HEK293 (cell line): ENCODE measurements around the gene RHOB.

ENCODE experiments used
- CTCF ChIA-PET: fragments of 350-600 bp; formaldehyde crosslinking; extraction: SDS; loops from one replicate; lab custom pipeline; 2021; ENCODE audit warnings: antibody characterized with exemption; lab: Yijun Ruan, JAX
- POLR2A ChIA-PET: fragments of 300-600 bp; formaldehyde crosslinking; extraction: SDS; loops from one replicate; lab custom pipeline; 2020; ENCODE audit warnings: antibody characterized with exemption, inconsistent platforms; lab: Yijun Ruan, JAX
- H3K27ac ChIP-seq: fragments of 200-500 bp; sonication (Bioruptor generic); 2 replicates; pipeline ENCODE4 v1.5.1; 2014; ENCODE audit warnings: low read depth, low read length, control low read depth, inconsistent platforms; ENCODE audit errors: extremely low read depth
- H3K36me3 ChIP-seq, 2 experiments: fragments of 200-500 bp in 1 of 2; sonication (Bioruptor generic) in 1 of 2; 1 replicate in 1 of 2; 2 replicates in 1 of 2; pipeline ENCODE4 v1.5.1; 2014 to 2017; ENCODE audit warnings: inconsistent platforms in 2 of 2, low read length in 2 of 2; ENCODE audit not compliant: control insufficient read depth in 2 of 2, insufficient read depth in 1 of 2
- H3K4me1 ChIP-seq: fragments of 200-500 bp; sonication (Bioruptor generic); 2 replicates; pipeline ENCODE4 v1.5.1; 2014; ENCODE audit warnings: mild to moderate bottlenecking, low read length, inconsistent platforms; ENCODE audit not compliant: control insufficient read depth, insufficient read depth
- H3K4me3 ChIP-seq: 2 replicates; pipeline ENCODE4 v1.5.1; 2011; ENCODE audit warnings: low read depth, mild to moderate bottlenecking, control low read depth, low read length, moderate library complexity
- H3K9me3 ChIP-seq: fragments of 200-500 bp; sonication (Bioruptor generic); 2 replicates; pipeline ENCODE4 v1.5.1; 2014; ENCODE audit warnings: low read depth, low read length, inconsistent platforms; ENCODE audit not compliant: control insufficient read depth, insufficient read depth
- ATF2 ChIP-seq: fragments of 450-650 bp; formaldehyde crosslinking; IDR thresholded peaks from 2 replicates; pipeline ENCODE4 v1.5.1; 2016; ENCODE audit warnings: missing biosample characterization, missing genetic modification characterization, low read depth
- EGR2 ChIP-seq: fragments of 450-650 bp; formaldehyde crosslinking; IDR thresholded peaks from 2 replicates; pipeline ENCODE4 v1.5.1; 2016; ENCODE audit warnings: low read depth, missing biosample characterization, missing genetic modification characterization
- ZBTB17 ChIP-seq: fragments of 450-650 bp; formaldehyde crosslinking; IDR thresholded peaks from 2 replicates; pipeline ENCODE4 v1.5.1; 2016; ENCODE audit warnings: missing biosample characterization, missing genetic modification characterization
- ZBTB48 ChIP-seq: fragments of 450-650 bp; formaldehyde crosslinking; IDR thresholded peaks from 2 replicates; pipeline ENCODE4 v1.5.1; 2016; ENCODE audit warnings: missing biosample characterization, missing genetic modification characterization
- ZNF132 ChIP-seq: fragments of 450-650 bp; formaldehyde crosslinking; IDR thresholded peaks from 2 replicates; pipeline ENCODE4 v1.5.1; 2017; ENCODE audit warnings: missing biosample characterization, missing genetic modification characterization, borderline replicate concordance
- ZNF133 ChIP-seq: fragments of 450-650 bp; formaldehyde crosslinking; IDR thresholded peaks from 2 replicates; pipeline ENCODE4 v1.5.1; 2016; ENCODE audit warnings: missing biosample characterization, missing genetic modification characterization
- ZNF148 ChIP-seq: fragments of 450-650 bp; formaldehyde crosslinking; IDR thresholded peaks from 2 replicates; pipeline ENCODE4 v1.5.0; 2017; ENCODE audit warnings: missing biosample characterization, missing genetic modification characterization, borderline replicate concordance
- ZNF2 ChIP-seq: fragments of 450-650 bp; formaldehyde crosslinking; IDR thresholded peaks from 2 replicates; pipeline ENCODE4 v1.5.1; 2016; ENCODE audit warnings: missing biosample characterization, missing genetic modification characterization
- ZNF211 ChIP-seq: fragments of 450-650 bp; formaldehyde crosslinking; IDR thresholded peaks from 2 replicates; pipeline ENCODE4 v1.5.1; 2016; ENCODE audit warnings: low read depth, missing biosample characterization, missing genetic modification characterization
- ZNF214 ChIP-seq: fragments of 450-650 bp; formaldehyde crosslinking; IDR thresholded peaks from 2 replicates; pipeline ENCODE4 v1.5.1; 2017; ENCODE audit warnings: missing biosample characterization, mild to moderate bottlenecking, missing genetic modification characterization, borderline replicate concordance
- ZNF350 ChIP-seq: fragments of 450-650 bp; formaldehyde crosslinking; IDR thresholded peaks from 2 replicates; pipeline ENCODE4 v1.5.0; 2017; ENCODE audit warnings: missing biosample characterization, mild to moderate bottlenecking, missing genetic modification characterization
- ZNF510 ChIP-seq: fragments of 450-650 bp; formaldehyde crosslinking; IDR thresholded peaks from 2 replicates; pipeline ENCODE4 v1.5.1; 2018; ENCODE audit warnings: mild to moderate bottlenecking, missing genetic modification characterization, missing biosample characterization; ENCODE audit not compliant: insufficient replicate concordance
- ZNF623 ChIP-seq: fragments of 450-650 bp; formaldehyde crosslinking; IDR thresholded peaks from 2 replicates; pipeline ENCODE4 v1.5.1; 2016; ENCODE audit warnings: missing biosample characterization, missing genetic modification characterization
- ZNF624 ChIP-seq: fragments of 450-650 bp; formaldehyde crosslinking; IDR thresholded peaks from 2 replicates; pipeline ENCODE4 v1.5.1; 2017; ENCODE audit warnings: missing biosample characterization, missing genetic modification characterization
- ZNF629 ChIP-seq: fragments of 450-650 bp; formaldehyde crosslinking; IDR thresholded peaks from 2 replicates; pipeline ENCODE4 v1.5.1; 2017; ENCODE audit warnings: missing biosample characterization, missing genetic modification characterization
- ZNF658 ChIP-seq: fragments of 450-650 bp; formaldehyde crosslinking; IDR thresholded peaks from 2 replicates; pipeline ENCODE4; 2016; ENCODE audit warnings: missing biosample characterization, missing genetic modification characterization
- ZNF768 ChIP-seq: fragments of 450-650 bp; formaldehyde crosslinking; IDR thresholded peaks from 2 replicates; pipeline ENCODE4 v1.5.1; 2018; ENCODE audit warnings: missing biosample characterization, mild to moderate bottlenecking, missing genetic modification characterization
- ZNF776 ChIP-seq: fragments of 450-650 bp; formaldehyde crosslinking; IDR thresholded peaks from 2 replicates; pipeline ENCODE4 v1.5.0; 2017; ENCODE audit warnings: missing biosample characterization, missing genetic modification characterization, borderline replicate concordance
- TF ChIP-seq, protein P1 (sequence below): fragments of 450-650 bp; formaldehyde crosslinking; IDR thresholded peaks from 2 replicates; pipeline ENCODE4 v1.5.1; 2016; ENCODE audit warnings: missing biosample characterization, missing genetic modification characterization
- TF ChIP-seq, protein P2 (sequence below): fragments of 450-650 bp; formaldehyde crosslinking; IDR thresholded peaks from 2 replicates; pipeline ENCODE4 v1.5.1; 2016; ENCODE audit warnings: missing biosample characterization, missing genetic modification characterization
- TF ChIP-seq, protein P3 (sequence below): fragments of 450-650 bp; formaldehyde crosslinking; IDR thresholded peaks from 2 replicates; pipeline ENCODE4 v1.5.1; 2016; ENCODE audit warnings: missing biosample characterization, missing genetic modification characterization

RHOB gene

DNA sequence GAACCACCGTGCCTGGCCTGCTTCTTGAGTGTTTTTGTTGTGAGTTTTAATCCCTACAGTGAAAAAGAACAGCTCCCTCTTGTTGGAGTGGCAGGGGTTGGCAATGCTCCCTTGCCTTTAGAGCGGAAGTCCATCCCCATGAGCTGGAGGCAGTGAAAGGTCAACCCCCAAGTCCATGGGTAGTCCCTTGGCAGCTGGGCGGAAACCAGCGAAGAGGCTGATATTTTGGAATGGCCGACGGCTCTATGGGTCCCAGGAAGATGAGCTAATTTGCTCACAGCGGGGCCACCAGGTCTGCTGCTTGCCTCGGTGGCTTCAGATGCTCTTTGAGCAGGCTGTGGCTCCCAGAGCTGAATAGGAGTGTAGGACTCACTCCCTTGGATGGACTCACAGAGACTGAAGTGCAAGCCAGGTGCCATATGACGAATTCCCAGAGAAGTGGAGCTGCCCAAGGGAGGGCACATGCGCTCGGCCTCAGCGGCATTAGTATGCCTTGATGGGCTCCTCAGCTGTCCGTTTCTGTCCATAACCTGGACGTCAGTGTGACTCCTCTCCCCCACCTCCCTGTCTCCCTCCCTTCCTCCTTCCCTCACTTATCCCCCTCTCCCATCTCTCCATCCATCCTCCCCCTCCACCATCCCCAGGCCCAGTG, 25.4 kb upstream of the RHOB start (continued):
- TF ChIP-seq, protein P1, sequence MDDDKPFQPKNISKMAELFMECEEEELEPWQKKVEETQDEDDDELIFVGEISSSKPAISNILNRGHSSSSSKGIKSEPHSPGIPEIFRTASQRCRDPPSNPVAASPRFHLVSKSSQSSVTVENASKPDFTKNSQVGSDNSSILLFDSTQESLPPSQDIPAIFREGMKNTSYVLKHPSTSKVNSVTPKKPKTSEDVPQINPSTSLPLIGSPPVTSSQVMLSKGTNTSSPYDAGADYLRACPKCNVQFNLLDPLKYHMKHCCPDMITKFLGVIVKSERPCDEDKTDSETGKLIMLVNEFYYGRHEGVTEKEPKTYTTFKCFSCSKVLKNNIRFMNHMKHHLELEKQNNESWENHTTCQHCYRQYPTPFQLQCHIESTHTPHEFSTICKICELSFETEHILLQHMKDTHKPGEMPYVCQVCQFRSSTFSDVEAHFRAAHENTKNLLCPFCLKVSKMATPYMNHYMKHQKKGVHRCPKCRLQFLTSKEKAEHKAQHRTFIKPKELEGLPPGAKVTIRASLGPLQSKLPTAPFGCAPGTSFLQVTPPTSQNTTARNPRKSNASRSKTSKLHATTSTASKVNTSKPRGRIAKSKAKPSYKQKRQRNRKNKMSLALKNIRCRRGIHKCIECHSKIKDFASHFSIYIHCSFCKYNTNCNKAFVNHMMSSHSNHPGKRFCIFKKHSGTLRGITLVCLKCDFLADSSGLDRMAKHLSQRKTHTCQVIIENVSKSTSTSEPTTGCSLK (tag by site-specific recombination): no peak

DNA sequence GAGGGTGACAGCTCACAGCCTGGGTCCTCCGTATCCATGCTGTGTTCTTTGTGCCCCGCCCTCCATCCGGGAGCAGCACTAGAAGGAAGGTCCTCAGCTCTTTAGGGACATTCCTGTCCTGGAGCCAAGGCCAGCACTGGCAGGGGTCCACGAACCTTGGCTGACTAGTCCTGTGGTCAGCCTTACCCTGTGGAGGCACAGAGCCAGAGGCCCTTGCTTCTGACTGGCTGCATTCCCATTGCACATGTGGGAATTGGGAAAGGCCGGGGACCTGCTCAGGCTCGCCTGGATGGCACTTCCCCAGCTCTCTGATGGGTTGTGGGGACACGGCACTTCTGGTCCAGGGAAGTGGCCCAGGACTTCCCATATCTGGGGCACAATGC, 24.9 kb upstream of the RHOB start:
- Histone ChIP-seq H3K36me3 (no peaks in the 10 kb centered on the region), H3K4me3 (no peak overlapping the region), H3K9me3 (no peaks in the 10 kb centered on the region), H3K27ac (no peak overlapping the region), H3K4me1 (no peaks in the 10 kb centered on the region)
- CTCF ChIA-PET: interaction anchor here (0.5 to 2.9 kb wide), 8 partner anchors 8 to 214 kb away, joined by 3 to 20 read pairs (median 6); no protein-coding TSS in a partner anchor
- no peak for TF ChIP-seq ZNF624 (tag by site-specific recombination)
- no peak for TF ChIP-seq ZNF623 (tag by site-specific recombination)
- TF ChIP-seq ZNF776 (tag by site-specific recombination): no peak
- TF ChIP-seq ZNF658 (tag by site-specific recombination): no peak
- TF ChIP-seq ATF2 (tag by site-specific recombination): no peak
- no peak for TF ChIP-seq ZNF629 (tag by site-specific recombination)
- no peak for TF ChIP-seq ZNF211 (tag by site-specific recombination)
- no peak for TF ChIP-seq ZNF510 (tag by site-specific recombination)
- no peak for TF ChIP-seq ZNF350 (tag by site-specific recombination)
- no peak for TF ChIP-seq ZBTB17
- TF ChIP-seq, protein P2, sequence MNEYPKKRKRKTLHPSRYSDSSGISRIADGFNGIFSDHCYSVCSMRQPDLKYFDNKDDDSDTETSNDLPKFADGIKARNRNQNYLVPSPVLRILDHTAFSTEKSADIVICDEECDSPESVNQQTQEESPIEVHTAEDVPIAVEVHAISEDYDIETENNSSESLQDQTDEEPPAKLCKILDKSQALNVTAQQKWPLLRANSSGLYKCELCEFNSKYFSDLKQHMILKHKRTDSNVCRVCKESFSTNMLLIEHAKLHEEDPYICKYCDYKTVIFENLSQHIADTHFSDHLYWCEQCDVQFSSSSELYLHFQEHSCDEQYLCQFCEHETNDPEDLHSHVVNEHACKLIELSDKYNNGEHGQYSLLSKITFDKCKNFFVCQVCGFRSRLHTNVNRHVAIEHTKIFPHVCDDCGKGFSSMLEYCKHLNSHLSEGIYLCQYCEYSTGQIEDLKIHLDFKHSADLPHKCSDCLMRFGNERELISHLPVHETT (tag by site-specific recombination): no peak
- TF ChIP-seq ZBTB48 (tag by site-specific recombination): no peak
- no peak for TF ChIP-seq ZNF132 (tag by site-specific recombination)
- TF ChIP-seq, protein P3, sequence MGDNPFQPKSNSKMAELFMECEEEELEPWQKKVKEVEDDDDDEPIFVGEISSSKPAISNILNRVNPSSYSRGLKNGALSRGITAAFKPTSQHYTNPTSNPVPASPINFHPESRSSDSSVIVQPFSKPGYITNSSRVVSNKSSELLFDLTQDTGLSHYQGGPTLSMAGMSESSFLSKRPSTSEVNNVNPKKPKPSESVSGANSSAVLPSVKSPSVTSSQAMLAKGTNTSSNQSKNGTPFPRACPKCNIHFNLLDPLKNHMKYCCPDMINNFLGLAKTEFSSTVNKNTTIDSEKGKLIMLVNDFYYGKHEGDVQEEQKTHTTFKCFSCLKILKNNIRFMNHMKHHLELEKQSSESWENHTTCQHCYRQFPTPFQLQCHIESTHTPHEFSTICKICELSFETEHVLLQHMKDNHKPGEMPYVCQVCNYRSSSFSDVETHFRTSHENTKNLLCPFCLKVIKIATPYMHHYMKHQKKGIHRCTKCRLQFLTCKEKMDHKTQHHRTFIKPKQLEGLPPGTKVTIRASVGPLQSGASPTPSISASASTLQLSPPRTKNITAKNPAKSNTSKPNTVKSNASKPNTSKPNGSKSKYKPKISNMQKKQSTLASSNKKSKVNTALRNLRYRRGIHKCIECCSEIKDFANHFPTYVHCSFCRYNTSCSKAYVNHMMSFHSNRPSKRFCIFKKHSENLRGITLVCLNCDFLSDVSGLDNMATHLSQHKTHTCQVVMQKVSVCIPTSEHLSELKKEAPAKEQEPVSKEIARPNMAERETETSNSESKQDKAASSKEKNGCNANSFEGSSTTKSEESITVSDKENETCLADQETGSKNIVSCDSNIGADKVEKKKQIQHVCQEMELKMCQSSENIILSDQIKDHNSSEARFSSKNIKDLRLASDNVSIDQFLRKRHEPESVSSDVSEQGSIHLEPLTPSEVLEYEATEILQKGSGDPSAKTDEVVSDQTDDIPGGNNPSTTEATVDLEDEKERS (tag by site-specific recombination): no peak
- TF ChIP-seq ZNF2 (tag by site-specific recombination): no peak
- no peak for TF ChIP-seq EGR2 (tag by site-specific recombination)
- TF ChIP-seq ZNF214 (tag by site-specific recombination): no peak
- TF ChIP-seq ZNF148 (tag by site-specific recombination): no peak
- no peak for TF ChIP-seq ZNF768 (tag by site-specific recombination)
- TF ChIP-seq ZNF133 (tag by site-specific recombination): no peak
- POLR2A ChIA-PET: no interaction called here
